Measurements from ENCODE around the gene FYN.
A peak's percentile ranks its signal among the peaks of the same experiment; 100 is the strongest.

FYN gene

DNA sequence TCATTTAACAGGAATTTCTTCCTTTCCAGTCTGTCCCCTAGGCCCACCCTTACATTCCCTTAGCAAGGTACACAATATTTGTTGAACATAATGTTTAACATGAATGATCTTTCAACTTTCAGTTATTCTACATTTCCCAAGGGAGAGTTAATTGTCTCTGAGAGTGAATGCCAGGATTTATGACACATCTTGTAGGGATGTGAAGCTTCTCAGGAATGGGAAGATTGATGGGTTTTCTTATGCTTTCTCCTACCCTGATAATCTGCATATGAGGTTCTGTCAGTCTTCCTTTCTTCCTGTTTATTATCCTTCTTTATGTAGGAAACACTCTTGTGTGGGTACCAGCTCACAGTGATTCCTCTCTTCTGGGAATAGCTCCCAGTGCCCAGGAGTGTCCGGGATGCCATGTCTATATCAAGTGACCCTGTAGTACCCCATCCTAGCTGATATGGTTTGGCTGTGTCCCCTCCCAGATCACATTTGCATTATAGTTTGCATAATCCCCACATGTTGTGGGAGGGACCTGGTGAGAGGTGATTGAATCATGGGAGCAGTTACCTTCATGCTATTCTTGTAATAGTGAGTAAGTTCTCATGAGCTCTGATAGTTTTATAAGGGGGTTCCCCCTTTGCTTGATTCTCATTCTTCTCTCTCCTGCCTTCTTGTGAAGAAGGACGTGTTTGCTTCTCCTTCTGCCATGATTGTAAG, 7.1 kb upstream of the FYN start:
- DNase-seq (ENCODE audit: low spot score), result no peak

DNA sequence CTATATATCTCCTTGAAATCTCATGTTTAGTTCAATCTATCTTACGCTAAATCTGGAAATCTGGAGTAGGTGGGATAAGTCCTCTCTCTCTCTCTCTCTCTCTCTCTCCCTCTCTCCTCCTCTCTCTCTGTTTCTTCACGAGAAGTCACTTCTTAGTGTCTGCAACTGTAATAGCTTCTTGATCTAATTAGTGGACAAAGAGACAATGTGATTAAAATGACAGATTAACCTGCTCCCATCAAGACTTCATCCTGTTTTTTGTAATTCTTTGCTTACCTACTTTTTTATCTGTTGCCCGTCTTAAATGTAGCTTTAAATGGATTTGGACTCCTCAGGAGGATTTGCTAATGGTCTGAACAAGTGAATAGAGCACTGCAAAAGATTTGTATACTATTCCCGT, 2.5 kb upstream of the FYN start:
- no peak for DNase-seq (ENCODE audit: low spot score)

DNA sequence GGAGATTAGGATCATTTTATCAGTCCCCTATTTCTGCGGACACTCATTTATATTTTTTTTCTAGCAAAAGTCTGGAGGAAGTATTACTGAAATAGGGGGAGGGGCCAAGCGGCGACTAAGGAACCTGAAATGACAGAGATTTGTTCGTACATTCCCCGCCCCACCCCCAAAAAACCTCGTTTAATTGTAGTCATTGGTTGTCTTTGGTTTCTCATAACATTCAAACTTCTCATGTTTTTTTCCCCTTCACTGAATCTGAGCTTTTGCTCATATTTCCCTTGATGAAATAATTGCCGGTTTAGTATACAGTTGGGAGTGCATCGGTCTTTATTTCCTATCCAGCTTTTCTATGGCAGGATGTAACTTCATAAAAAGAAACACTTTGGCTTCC, 768 bp upstream of the FYN start:
- DNase-seq (ENCODE audit: low spot score), result no peak

DNA sequence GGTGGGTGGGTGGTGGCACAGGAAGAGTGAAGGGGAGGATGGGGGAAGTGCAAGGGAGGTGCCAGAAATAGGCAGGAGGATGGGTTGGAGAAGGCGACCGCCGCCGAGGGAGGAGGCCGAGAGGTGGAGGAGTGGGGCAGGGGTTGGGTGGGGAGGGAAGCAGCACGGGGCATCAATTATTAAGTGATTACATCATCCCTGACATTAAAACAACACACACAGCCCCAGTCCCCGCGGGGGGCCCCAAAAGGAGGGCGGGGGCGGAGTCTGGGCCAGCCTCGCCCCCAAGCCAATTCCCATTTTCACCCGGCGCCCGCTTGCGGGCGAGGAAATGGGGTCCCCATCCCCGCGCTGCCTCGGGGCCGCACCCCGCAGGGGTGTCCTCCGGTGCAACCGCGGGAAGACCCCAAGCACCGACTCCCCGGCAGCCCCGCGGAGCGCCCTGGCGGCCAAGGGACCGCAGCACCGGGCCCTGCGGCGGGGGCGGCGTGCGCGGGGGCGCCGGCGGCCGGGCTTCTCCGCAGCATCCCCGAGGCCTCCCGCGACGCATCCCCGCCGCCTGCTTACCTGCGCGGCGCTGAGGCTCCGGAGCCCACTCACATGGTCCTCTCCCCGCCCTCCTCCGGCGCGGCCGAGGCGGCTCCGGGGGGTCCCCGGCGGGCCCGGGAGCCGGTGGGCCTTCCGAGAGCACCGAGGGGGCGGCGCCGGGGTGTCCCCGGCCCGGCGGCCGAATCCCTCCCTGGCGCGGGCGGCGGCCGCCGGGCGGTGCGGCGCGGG, 663 bp downstream of the FYN start:
- DNase-seq (ENCODE audit: low spot score), result peak; percentile 68

DNA sequence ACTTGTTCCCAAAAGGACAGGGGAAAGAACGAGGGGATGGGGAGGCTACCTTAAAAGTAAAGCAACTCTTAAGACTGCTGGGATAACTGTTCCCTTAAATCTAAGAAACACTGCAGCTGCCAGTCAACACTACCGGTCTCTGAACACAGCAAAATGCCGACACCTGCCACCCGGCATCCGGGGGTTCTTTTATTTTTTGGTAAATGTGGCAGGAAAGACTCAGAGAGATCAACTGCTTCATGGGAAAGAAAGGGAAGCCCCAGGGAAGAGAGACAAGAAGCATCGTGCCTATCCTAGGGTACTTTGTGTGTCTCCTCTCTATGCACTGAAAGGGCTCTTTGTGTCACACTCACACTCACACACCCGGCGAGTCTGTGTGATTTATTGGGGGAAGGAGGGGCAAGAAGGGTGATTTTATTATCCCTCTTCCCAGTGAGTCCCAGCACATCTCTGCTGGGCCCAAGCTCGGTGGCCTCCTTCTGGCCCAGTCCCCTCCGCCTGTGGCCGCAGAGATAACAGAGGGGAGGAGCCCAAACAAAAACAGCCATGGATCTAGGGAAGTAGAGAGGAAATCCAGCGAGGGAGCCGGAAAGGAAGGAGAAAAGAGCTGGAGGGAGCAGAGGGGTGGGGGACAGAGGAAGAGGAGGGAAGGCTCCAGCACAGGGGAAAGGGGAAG, 1.4 kb downstream of the FYN start:
- DNase-seq (ENCODE audit: low spot score), result peak; percentile 67

DNA sequence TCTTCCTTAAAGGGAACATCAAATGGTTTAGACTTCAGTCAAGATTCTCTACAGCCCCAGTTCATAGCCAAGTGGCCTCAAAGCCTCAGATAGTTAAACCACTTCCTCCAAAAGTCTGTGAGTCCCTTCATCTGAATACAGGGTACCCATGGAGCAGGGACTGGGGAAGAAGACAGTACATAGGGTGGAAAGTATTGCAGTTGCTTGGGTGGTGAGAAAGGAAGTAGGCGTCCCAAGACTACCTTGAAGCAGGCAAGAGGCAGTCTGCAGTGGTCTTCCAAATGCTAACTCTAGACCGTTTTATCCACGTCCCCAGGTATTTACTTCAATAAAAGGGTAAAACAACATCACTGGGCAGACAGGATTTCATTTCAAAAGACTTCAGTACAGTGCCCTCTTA, 2.0 kb downstream of the FYN start:
- peak; percentile 37 for DNase-seq (ENCODE audit: low spot score)

DNA sequence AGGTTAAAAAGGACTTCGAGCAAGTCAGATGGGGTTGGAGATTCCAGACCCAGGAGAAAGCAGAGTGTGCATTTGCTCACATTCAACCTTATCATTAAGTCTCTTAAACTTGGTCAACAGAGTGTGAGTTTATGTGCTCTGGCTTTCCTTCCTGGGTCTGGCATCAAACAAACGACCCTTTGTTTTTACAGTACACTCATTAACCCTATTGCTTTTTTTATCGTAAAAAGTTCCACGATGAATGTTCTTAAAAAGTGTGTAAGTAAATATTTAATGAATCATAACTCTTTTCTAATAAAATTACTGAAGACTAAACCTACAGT, 2.5 kb downstream of the FYN start:
- DNase-seq (ENCODE audit: low spot score), result peak; percentile 9

DNA sequence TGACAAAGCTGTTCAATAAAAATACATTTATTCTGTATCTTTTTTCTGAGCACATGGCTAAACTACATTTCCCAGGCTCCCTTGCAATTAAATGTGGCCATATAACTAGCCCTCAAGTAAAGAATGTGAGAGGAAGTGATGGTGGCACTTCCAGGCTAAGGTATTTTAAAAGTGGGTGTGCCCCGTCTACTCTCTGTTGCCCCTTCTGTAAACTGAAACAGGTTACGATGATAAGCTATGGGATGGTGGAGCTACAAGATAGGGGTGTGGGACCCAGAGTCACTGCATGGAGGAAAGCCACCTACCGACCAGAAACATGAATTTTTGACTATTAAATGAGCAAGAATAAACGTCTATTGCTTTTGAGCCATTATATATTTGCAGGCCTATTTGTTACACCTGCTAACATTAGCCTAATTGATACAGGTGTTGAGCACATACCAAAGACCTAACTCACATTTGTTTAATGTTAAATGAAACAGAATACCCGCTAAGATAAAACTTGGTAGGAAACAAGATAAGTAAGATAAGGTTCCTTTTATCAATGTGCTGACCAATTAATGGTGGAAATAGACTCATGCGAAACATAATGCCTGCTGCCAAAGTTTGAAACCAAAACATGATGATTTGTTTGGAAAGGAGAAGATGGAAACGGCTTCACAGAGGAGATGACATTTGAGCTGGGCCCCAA, 3.1 kb downstream of the FYN start:
- DNase-seq (ENCODE audit: low spot score), result peak; percentile 23

DNA sequence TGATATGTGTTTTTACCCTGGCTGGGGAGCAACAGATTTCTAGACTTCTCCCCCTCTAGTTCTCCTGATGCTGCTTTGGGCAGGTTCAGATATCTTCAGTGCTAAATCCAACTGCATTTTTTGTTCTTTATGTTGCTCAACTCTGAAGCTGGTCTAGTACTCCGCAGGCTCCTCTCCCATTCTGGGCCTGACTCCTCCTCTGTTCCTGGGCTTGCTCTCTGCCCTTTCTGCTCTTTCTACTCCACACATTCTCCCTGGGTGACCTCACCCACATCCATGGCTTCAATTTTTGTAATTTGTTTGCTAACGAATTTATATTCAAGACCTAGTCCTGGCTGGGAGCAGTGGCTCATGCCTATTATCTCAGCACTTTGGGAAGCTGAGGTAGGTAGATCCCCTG, 6.4 kb downstream of the FYN start:
- DNase-seq (ENCODE audit: low spot score), result no peak

DNA sequence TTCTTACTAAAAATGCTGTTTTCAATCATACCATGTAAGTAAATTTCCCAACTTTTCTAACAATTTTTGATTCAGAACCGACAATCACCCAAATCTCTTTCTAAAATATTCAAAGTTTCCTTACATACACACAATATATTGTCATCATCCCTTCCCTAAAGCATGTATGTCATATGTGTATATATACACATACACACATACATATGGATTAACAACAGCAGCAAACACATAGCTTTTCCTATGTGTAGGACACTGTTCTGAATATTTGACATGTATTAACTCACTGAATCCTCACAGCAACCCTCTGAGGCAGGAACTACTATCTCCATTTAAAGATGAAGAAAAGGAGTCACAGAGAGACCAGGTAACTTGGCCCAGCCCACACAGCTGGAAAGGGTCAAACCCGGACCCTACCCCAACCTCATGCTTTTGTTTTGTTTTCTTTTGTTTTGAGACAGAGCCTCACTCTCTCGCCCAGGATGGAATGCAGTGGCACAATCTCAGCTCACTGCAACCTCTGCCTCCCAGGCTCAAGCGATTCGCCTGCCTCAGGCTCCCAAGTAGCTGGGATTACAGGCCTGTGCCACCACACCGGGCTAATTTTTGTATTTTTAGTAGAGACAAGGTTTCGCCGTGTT, 7.2 kb downstream of the FYN start:
- no peak for DNase-seq (ENCODE audit: low spot score)

DNA sequence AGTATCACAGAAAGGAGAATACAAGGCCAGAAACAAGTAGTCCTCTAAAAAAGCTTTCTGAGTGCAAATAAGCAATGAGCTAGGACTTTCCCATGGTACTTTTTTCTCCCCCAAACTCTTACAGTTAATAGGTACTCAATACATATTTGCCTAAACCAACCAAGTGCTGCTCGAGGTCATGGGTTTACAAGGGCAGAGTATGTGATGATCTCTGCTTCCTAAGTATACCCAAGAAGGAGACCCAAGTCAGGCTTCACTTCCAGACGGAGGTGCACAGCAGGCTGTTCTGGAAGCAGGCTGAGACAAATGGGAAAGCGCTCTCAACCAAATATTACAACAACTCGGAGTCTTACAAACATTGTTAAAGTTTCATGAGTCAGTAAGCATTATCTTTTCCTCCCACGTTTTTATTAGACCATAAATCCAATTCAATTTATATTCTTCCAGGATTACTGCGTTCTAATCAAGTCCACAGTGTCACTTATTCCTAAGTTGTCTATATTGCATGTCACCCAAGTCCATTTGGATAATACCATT, 8.1 kb downstream of the FYN start:
- no peak for DNase-seq (ENCODE audit: low spot score)

DNA sequence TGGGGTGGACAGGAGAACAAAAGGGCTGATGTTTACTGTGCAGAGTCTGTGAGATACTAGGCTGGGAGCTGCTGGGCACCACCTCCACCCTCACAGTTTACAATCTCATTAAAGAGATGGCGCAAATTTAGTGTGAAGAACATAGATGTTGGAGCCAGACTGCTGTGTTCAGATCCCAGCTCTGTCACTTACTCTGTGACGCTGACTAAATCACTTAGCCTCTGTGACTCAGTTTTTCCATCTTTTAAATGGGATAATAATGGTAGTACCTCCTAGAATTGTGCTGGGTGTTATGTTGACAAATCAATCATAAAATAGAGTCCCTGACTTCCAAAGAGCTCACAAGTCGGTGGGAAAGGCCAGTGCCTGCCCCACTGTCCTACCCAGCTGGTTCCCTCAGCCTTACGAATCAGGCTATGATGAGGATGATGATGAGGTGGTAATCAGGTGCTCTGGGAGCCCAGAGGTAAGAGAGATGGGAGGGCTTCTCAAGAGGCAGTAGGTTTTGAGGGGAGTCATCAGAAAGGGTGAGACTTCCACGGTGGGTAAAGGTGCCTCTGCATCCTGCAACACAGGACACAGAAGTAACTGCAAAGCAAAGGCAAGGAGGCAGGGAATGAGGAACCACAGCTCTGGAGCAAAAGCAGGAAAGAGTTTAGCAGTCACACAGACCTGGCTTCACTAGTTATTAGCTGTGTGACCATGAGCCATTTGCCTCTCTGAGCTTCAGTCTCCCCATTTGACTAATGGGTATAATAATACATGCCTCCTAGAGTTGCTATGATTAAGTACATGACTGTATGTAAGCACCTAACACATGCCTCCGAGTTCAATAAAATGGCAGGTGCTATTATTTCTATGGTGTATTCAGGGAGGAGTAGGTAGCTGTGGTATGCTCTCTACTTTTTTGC, 8.9 kb downstream of the FYN start:
- no peak for DNase-seq (ENCODE audit: low spot score)

DNA sequence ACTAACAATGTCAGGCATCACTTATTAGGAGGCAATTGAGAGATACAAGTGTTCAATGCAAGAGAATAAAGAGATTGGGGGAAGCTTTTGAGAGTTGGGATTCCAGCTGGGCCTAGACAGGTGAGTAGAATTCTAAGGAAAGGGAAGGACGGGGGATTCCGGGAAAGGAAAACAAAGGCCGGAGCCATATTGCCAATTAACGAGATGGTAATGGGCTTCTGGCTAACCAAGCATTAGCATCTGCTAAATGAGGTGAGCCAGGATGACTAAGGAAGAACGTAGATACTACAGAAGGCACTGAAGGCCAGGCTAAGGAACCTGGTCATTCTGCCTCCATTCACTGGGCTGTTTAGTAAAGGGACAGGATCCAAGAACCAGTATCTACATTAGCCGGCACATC, 10.5 kb downstream of the FYN start:
- DNase-seq (ENCODE audit: low spot score), result no peak

DNA sequence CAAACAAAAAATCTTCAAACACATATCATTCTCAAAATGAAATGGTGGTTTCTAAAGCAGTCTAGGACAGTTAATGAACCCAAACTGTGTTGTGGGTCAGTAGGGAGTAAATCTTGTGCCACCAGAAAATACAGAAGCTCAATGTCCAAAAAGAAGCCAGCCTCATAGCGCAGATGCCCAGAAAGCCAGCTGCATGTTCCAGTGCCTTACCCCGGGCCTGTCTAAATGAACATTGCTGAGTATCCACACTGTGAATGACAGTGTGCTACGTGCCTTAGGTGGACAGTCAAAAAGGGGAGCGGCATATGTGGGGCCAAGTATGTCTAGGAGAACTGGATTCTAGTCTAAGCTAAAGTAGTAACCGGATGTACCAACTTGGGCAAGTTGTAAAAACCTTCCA, 10.9 kb downstream of the FYN start:
- no peak for DNase-seq (ENCODE audit: low spot score)

DNA sequence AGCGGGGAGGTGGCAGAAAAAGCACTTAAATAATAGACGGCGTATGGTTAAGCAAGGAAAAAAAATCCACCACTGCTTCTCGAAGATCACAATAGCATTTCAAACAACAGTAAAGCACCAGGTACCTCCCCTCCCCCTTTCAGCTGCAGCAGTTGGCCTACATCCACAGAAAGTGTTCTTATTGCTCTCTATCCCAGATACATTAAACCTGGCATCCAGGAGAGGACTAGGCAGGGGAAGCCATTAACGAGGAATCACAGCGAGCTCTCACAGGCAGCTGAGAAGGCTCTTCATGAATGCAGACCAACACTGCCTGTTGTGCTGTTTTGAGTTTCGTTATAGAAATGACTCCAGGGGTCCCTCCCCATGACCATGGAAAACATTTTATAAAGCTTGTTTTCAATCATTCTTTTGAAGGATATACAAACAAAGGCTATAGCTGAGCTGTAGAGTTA, 11.8 kb downstream of the FYN start:
- DNase-seq (ENCODE audit: low spot score), result no peak

DNA sequence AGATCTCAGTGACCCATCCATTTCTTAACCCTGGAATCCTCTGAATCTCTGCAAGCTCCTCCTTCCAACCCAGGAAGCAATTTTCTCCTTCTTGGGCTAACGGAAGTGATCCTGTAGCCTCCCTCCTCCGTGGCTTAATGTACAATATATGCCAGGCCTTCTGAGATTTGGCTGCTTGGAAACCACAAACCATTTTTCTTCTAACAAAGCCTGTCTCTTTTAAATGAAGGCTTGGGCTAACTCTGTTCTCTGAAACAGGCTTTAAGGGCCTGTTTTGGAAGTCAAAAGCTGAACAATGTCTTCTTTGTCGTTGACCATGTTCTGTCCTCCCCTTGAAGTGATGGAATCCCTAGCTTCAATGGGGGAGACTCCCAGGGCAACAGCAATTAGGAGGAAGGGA, 14.9 kb downstream of the FYN start:
- no peak for DNase-seq (ENCODE audit: low spot score)

DNA sequence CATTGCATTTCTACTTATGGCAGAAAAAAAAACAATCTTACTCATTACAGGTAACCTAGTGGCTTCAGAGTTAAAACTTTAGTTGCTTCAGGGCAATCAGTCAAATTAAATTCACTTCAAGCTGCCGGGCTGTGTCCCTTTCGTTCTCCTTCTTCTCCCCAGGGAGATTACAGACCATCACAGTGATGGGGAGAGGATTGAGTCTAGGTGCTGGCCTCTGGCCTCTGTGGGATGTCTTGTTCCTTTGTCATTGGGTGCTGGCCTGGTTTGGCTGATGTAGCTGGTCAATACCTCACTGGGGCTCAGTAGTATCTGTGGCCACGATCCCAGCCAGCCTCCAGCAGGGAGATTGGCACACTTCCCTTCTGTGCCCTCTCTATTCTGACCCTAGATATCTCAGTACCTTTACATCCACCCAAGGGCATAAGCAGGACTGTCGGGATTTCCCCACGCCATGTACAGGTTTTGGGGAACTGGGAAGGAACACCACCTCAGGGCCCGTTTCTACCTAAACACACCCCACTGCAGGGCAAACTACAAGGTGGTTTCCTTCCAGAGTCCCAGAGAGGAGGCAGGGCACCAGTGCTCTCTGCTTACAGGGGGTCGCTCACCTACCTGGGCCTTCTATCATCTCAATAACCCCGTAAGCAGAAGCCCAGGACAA, 15.4 kb downstream of the FYN start:
- no peak for DNase-seq (ENCODE audit: low spot score)

DNA sequence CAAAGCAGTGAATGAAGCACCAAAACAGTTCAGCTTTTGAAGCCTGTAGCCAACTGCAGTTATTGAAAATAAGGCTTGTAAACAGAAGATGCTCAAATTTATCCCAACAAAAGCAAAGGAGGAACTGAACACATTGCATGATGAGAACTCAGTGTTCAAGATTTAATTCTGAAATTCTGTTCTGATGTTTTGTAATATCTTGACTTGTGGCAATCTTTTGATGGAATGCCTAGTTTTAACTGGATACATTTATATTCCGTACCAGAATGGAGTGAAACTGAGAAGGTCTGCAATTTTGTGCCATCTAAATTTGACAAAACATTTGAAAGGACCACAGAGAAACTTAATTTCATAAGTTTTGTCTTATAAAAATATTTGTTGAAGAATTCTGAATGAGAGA, 17.5 kb downstream of the FYN start:
- DNase-seq (ENCODE audit: low spot score), result no peak

DNA sequence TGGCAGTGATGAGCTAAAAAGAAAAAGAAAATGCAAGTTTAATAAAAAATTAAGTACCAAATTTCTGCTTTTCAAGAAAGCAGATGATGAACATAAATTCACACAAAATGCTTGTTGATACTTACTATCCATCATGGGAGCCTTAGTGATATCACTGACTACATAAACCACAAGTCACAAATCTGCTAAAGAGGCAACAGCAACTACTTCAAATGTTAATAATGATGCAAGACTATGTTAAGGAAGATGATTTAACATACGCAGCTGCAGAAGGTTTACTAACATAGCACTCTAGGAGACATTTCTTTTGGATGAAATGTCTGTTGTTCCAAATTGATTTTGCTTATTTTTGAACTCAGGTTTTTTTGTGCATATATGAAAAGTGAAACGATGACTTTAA, 18.6 kb downstream of the FYN start:
- no peak for DNase-seq (ENCODE audit: low spot score)

DNA sequence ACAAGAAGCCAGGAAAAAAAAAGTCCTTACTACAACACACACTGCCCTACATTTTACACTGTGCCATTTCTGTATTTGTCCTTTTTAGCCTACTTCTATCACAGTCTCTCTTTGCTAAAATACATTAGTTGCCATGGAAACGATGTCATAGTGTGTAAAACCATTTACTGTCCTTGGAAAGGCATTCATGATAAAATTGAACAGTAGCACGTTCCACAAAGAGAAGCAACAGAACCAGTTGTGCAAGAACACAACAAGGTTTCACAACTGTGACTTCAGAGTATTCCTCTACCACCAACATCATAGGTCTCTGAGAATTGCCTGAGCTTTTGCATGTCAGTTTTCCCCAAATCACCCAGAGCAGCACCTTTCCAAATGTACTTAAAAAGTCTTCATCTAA, 20.5 kb downstream of the FYN start:
- DNase-seq (ENCODE audit: low spot score), result no peak

Measured in SW480 (cell line).